Diencephalon (tissue), 1 donor: ENCODE results near the gene CYP27A1. TPM values are rescaled to one million over a fixed set of nuclear protein-coding genes. Genes with fewer than 3 reads are reported as not detected.

ENCODE experiments used
- total RNA-seq: library from RNA; depleted of rRNA; stranded (reverse); fragments of >200 nt; gene quantifications from one replicate; pipeline ENCODE4 v1.2.3, GENCODE V29; 2014

The CYP27A1 gene
- 5.8 TPM for total RNA-seq

DNA sequence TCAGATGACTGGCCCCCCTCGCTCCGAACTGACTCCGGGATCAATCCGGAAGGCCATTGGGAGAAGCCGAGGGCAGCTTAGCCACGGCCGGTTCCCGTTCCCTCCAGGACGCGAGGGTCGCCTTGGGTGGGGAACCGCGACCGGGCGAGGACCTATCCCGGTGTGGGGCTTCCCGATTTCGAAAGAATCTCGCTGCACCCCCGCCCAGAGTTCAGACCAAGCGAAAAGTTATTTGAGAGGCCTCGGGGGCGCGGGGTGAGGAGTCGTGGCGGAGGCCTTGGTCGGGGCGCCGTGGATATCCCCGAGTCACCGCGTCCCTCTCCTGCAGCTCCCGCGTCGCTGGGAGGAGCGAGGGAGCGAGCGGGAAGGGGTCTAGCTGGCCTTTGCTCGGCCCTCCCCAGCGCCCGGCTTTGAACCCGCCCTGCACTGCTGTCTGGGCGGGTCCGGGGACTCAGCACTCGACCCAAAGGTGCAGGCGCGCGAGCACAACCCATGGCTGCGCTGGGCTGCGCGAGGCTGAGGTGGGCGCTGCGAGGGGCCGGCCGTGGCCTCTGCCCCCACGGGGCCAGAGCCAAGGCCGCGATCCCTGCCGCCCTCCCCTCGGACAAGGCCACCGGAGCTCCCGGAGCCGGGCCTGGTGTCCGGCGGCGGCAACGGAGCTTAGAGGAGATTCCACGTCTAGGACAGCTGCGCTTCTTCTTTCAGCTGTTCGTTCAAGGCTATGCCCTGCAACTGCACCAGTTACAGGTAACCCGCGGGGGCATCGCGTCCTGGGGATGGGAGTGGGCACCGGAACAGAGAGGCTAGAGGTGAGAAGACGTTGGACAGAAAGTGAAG is at the start of gene CYP27A1:
Gene CYP27A1, plus strand, starts transcription at position 457 of the 837 bp plus-strand sequence. Its CDS starts 36 bp downstream, at position 493.

DNA sequence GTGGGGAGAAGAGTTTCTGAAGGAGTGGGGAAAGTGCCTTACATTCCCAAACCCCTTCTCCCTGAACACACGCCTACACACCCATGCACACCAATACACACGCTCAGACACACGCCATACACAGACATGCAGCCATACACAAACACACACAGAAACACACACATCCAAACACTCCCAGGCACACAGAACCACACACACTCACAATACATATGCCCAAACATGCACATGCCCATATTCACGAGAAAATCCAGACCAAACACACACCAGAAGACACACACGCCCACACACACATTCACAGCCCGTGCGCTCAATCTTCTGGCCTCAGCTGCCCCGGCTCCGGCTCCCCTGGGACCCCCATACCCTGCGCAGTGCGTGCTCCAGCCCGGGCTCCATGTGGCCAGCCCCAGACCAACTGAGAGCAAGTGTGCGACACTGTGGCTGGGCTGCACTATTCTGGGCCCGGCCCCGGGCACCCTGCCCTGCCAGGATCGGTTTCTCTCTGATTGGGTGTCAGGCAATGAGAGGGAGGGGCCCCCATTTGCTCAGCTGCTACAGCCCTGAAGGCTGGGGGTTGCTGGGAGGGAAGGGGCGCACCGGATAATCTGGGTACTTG is 49.5 kb downstream of the CYP27A1 start, which contains the start of gene PRKAG3:
Gene PRKAG3, minus strand, starts transcription at position 426 of the 613 bp plus-strand sequence.

DNA sequence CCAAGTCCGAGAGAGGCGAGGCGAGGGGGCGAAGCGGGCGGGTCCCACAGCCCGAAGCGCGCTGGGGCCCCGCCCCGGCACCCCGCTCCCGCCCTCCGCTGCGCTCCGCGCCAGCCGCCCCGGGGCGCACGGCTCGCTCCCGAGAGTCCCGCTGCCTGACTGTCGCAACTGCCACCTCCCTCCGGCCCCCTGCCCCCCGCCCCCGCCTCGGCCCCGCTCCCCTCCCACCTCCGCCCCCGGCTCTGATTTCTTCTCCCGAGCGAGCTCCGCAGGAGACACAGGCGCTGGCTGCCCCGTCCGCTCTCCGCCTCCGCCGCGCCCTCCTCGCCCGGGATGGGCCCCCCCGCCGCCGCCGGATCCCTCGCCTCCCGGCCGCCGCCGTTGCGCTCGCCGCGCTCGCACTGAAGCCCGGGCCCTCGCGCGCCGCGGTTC is 77.6 kb downstream of the CYP27A1 start, which contains the start of gene WNT6:
Gene WNT6, plus strand, starts transcription at position 250 of the 432 bp plus-strand sequence. CDS start 233 bp downstream, outside the sequence.

Other genes starting within 250 kb of the CYP27A1 start
- gene USP37, start 213.8 kb upstream of the CYP27A1 start, total RNA-seq, result 31.6 TPM
- gene CNOT9, start 213.3 kb upstream of the CYP27A1 start, total RNA-seq, result 39.4 TPM
- 1.4 TPM for gene PLCD4, start 174.2 kb upstream of the CYP27A1 start, total RNA-seq
- 15.5 TPM for gene ZNF142, start 122.5 kb upstream of the CYP27A1 start, total RNA-seq
- 26.5 TPM for gene BCS1L, start 122.5 kb upstream of the CYP27A1 start, total RNA-seq
- gene RNF25, start 110.1 kb upstream of the CYP27A1 start, total RNA-seq, result 27.9 TPM
- 34.1 TPM for gene STK36, start 110.1 kb upstream of the CYP27A1 start, total RNA-seq
- gene TTLL4, start 71.3 kb upstream of the CYP27A1 start, total RNA-seq, result 17.5 TPM
- gene PRKAG3, start 49.7 kb downstream of the CYP27A1 start, total RNA-seq, result not detected
- gene WNT6, start 77.7 kb downstream of the CYP27A1 start, total RNA-seq, result 0.23 TPM
- gene WNT10A, start 98.7 kb downstream of the CYP27A1 start, total RNA-seq, result 0.46 TPM
- 13.4 TPM for gene CDK5R2, start 177.5 kb downstream of the CYP27A1 start, total RNA-seq
- gene FEV, start 203.0 kb downstream of the CYP27A1 start, total RNA-seq, result not detected
- gene CRYBA2, start 211.3 kb downstream of the CYP27A1 start, total RNA-seq, result not detected